Keratinocyte (primary cell): Measurements from ENCODE around the gene CCDC27. TPM values are rescaled to one million over a fixed set of nuclear protein-coding genes. Genes with fewer than 3 reads are reported as not detected.

ENCODE experiments used
- DNase-seq: peaks from one replicate; pipeline ENCODE4 v3.0.0-alpha.2; 2011; ENCODE audit warnings: low read depth, missing footprints, low spot score
- FAIRE-seq: peaks from 2 replicates; lab custom pipeline; 2011; peaks lifted over from hg19 to GRCh38; lab: Jason Lieb, UNC
- H2AFZ ChIP-seq: 2 replicates; pipeline ENCODE4 v1.6.0; 2012; ENCODE audit warnings: low read length, control low read depth, inconsistent platforms; ENCODE audit not compliant: control insufficient read depth
- H3K27ac ChIP-seq: 2 replicates; pipeline ENCODE4 v1.5.1; 2011; ENCODE audit warnings: low read length; ENCODE audit not compliant: control insufficient read depth, insufficient read depth
- H3K27me3 ChIP-seq: 3 replicates; pipeline ENCODE4 v1.6.0; 2011; ENCODE audit warnings: low read length; ENCODE audit not compliant: control insufficient read depth, insufficient read depth; ENCODE audit errors: extremely low read depth
- H3K36me3 ChIP-seq, 2 experiments: 2 replicates in 1 of 2; 3 replicates in 1 of 2; pipeline ENCODE4 v1.5.1; 2011; ENCODE audit warnings: low read length in 2 of 2, mild to moderate bottlenecking in 1 of 2; ENCODE audit not compliant: control insufficient read depth in 2 of 2, insufficient read depth in 2 of 2; ENCODE audit errors: extremely low read depth in 1 of 2
- H3K4me1 ChIP-seq: 3 replicates; pipeline ENCODE4 v1.5.1; 2011; ENCODE audit warnings: low read length; ENCODE audit not compliant: control insufficient read depth, insufficient read depth; ENCODE audit errors: extremely low read depth
- H3K4me2 ChIP-seq: 3 replicates; pipeline ENCODE4 v1.6.0; 2011; ENCODE audit warnings: low read depth, low read length; ENCODE audit not compliant: control insufficient read depth, insufficient read depth; ENCODE audit errors: extremely low read depth
- H3K4me3 ChIP-seq, 3 experiments: fragments of 200-600 bp in 1 of 3; sonication (generic) in 1 of 3; 2 replicates in 2 of 3; 3 replicates in 1 of 3; pipeline ENCODE4 v1.5.1; 2011 to 2016; ENCODE audit warnings: low read length in 3 of 3, mild to moderate bottlenecking in 3 of 3, control low read depth in 2 of 3, inconsistent platforms in 1 of 3, low read depth in 1 of 3, mixed read lengths in 1 of 3, mixed run types in 1 of 3, moderate library complexity in 1 of 3; ENCODE audit not compliant: control insufficient read depth in 2 of 3, insufficient read depth in 2 of 3; ENCODE audit errors: extremely low read depth in 1 of 3
- H3K79me2 ChIP-seq: 2 replicates; pipeline ENCODE4 v1.6.0; 2012; ENCODE audit warnings: low read length; ENCODE audit not compliant: control insufficient read depth, insufficient read depth
- H3K9ac ChIP-seq: 3 replicates; pipeline ENCODE4 v1.6.0; 2011; ENCODE audit warnings: low read length; ENCODE audit not compliant: control insufficient read depth, insufficient read depth; ENCODE audit errors: extremely low read depth
- H3K9me1 ChIP-seq: 3 replicates; pipeline ENCODE4 v1.6.0; 2011; ENCODE audit warnings: low read length; ENCODE audit not compliant: control insufficient read depth, insufficient read depth; ENCODE audit errors: extremely low read depth
- H3K9me3 ChIP-seq: 2 replicates; pipeline ENCODE4 v1.5.1; 2012; ENCODE audit warnings: low read depth, low read length; ENCODE audit not compliant: control insufficient read depth
- H4K20me1 ChIP-seq: 3 replicates; pipeline ENCODE4 v1.6.0; 2011; ENCODE audit warnings: low read length; ENCODE audit not compliant: control insufficient read depth, insufficient read depth; ENCODE audit errors: extremely low read depth
- EZH2 ChIP-seq: IDR thresholded peaks from one replicate; pipeline ENCODE4 v1.6.1; 2012; ENCODE audit warnings: inconsistent platforms, mild to moderate bottlenecking, low read length, moderate library complexity
- dilution Hi-C: fragments of 300-500 bp; cut with MboI; formaldehyde crosslinking; loops from one replicate; pipeline ENCODE4 v1.7.0; 2020; ENCODE audit warnings: low sequenced_read_pairs; ENCODE audit not compliant: extremely low pct_ligation_motif_present
- polyA plus RNA-seq, 5 experiments: library from polyadenylated mRNA; depleted of rRNA in 3 of 5; stranded (reverse) in 3 of 5; stranded (forward) in 1 of 5; unstranded in 1 of 5; fragments of >200 nt; gene quantifications; 1 replicate in 1 of 5; 2 replicates in 3 of 5; 3 replicates in 1 of 5; pipeline versions ENCODE4 v1.2.1 to v1.2.3, GENCODE V29; 2011 to 2012; ENCODE audit warnings: missing spikeins in 2 of 5, low read depth in 1 of 5, low replicate concordance in 1 of 5
- TF ChIP-seq, protein P1 (sequence below), 3 experiments: IDR thresholded peaks in 1 of 3; conservative IDR thresholded peaks in 1 of 3; optimal IDR thresholded peaks in 1 of 3; 2 replicates in 2 of 3; 3 replicates in 1 of 3; pipeline versions ENCODE3 to v1.5.1; 2011; ENCODE audit warnings: low read length in 3 of 3, mild to moderate bottlenecking in 3 of 3, moderate library complexity in 2 of 3, control low read depth in 1 of 3, inconsistent platforms in 1 of 3; ENCODE audit not compliant: insufficient read depth in 2 of 3; ENCODE audit errors: extremely low read depth in 1 of 3

Gene CCDC27
- polyA plus RNA-seq, 1 donor (not counting 4 experiments of a cell fraction or from before 2014, with no cell fraction given), result not detected

DNA sequence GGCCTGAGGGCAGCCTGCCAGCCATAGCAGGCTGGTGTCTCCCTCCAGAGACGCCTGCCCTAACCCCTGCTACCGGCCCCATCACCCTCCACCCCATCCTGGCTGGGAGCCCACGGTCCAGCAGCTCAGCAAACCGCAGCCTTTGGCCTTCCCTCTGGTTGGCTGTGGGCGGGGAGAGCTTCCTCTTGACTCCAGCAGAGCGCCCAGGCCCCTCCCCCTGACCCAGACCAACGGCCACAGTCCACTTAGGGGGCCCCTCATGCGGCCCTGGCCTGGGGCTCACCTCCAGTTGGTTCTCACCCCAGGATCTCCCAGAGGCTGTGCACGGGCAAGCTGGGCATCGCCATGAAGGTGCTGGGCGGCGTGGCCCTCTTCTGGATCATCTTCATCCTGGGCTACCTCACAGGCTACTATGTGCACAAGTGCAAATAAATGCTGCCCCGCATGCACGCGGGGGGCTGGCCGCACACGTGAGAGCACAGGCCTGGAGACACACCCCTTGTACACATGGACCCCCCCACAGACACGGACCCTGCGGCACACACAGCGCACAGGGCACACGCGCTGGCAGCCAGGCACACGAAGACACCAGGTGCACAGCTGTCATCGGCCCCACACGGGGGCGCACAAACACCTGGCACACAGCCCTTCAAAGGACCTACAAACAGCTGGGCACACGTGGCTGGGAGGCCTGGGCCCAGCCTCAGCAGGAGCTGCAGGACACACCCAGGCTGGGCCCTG, 23.4 kb downstream of the CCDC27 start:
- Histone ChIP-seq H2AFZ (no peak overlapping the region), H3K27ac (no peak overlapping the region)

DNA sequence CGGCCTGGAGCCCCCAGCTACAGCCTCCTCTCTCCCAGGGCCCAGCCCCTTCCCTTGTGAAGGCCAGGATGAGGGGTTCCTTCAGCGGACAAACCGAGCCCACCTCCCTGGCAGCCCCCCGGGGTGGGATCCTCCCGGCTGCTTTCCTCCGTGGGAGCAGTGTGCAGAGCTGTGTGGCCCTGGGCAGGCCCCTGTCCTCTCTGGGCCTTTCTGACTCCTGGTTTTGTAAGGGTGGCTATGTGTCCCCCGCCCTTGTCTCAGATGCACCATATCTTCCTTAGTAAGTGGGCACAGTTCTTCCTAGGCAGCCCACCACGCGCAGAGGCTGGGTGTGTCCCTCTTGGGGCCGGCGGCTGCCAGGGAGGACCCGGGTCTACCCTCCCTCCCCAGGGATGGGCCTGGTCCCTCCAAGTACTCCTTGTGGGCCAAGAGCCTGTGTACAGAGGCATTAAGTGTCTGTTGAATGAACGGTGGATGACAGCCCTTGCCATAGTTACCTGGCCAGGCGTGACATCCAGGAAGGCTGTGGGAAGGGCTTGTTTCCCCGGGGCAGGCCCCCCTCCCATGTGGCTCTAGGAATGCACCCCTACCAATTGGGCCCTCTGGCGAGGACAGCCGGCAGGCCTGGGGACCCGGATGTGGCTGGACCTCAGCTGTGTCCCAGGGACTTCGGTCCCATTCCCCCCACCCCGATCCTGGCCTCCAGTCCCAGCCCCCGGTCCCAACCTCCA, 24.1 kb downstream of the CCDC27 start:
- dilution Hi-C loops, result no loop called here
- H3K4me1 ChIP-seq, result peaks cover 5% of the 10 kb centered on the region
- no peak overlapping the region for H3K9ac ChIP-seq
- H2AFZ ChIP-seq, result no peak overlapping the region
- no peak for DNase-seq
- H3K4me2 ChIP-seq, result no peak overlapping the region
- H4K20me1 ChIP-seq, result no peaks in the 10 kb centered on the region
- H3K9me1 ChIP-seq, result no peaks in the 10 kb centered on the region
- H3K9me3 ChIP-seq, result no peaks in the 10 kb centered on the region
- no peaks in the 10 kb centered on the region for H3K27me3 ChIP-seq
- TF ChIP-seq, protein P1, sequence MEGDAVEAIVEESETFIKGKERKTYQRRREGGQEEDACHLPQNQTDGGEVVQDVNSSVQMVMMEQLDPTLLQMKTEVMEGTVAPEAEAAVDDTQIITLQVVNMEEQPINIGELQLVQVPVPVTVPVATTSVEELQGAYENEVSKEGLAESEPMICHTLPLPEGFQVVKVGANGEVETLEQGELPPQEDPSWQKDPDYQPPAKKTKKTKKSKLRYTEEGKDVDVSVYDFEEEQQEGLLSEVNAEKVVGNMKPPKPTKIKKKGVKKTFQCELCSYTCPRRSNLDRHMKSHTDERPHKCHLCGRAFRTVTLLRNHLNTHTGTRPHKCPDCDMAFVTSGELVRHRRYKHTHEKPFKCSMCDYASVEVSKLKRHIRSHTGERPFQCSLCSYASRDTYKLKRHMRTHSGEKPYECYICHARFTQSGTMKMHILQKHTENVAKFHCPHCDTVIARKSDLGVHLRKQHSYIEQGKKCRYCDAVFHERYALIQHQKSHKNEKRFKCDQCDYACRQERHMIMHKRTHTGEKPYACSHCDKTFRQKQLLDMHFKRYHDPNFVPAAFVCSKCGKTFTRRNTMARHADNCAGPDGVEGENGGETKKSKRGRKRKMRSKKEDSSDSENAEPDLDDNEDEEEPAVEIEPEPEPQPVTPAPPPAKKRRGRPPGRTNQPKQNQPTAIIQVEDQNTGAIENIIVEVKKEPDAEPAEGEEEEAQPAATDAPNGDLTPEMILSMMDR (optimal IDR thresholded peaks at IDR 0.05 in 1 of 3, IDR thresholded peaks at IDR 0.05 in 1 of 3, conservative IDR thresholded peaks at IDR 0.05 in 1 of 3; ENCODE audit: extremely low read depth in 1 of 3, insufficient read depth in 2 of 3, low read length in 3 of 3), result no peak
- TF ChIP-seq EZH2, result no peak
- H3K27ac ChIP-seq, result no peak overlapping the region
- H3K36me3 ChIP-seq, result peaks cover 9 to 12% of the 10 kb centered on the region in 2 experiments
- no peak overlapping the region for H3K4me3 ChIP-seq
- no peaks in the 10 kb centered on the region for H3K79me2 ChIP-seq
- no peak for FAIRE-seq

More for the DNA sequence above, 23.4 kb downstream of the CCDC27 start:
- H3K27me3 ChIP-seq, result no peaks in the 10 kb centered on the region
- H3K9me3 ChIP-seq, result no peaks in the 10 kb centered on the region
- no peak overlapping the region for H3K4me2 ChIP-seq
- TF ChIP-seq, protein P1 (optimal IDR thresholded peaks at IDR 0.05 in 1 of 3, IDR thresholded peaks at IDR 0.05 in 1 of 3, conservative IDR thresholded peaks at IDR 0.05 in 1 of 3; ENCODE audit: extremely low read depth in 1 of 3, insufficient read depth in 2 of 3, low read length in 3 of 3), result peak; percentile 60 to 91 (median 78)
- TF ChIP-seq EZH2, result no peak
- no peak overlapping the region for H3K4me3 ChIP-seq
- no peaks in the 10 kb centered on the region for H3K79me2 ChIP-seq
- DNase-seq (peak; percentile 64), FAIRE-seq (peak; percentile 60)
- no peaks in the 10 kb centered on the region for H3K9me1 ChIP-seq
- H3K9ac ChIP-seq, result no peak overlapping the region
- peaks cover 5% of the 10 kb centered on the region for H3K4me1 ChIP-seq
- dilution Hi-C loops, result no loop called here
- peaks cover 6 to 7% of the 10 kb centered on the region in 2 experiments for H3K36me3 ChIP-seq
- no peaks in the 10 kb centered on the region for H4K20me1 ChIP-seq
